GM19328 (cell line): Measurements from ENCODE around the gene STMN3.
"Not testable (repeated sequence)": the region's sequence is repeated elsewhere in the genome, so short reads cannot be mapped to it uniquely, and the experiment has no call there.

Experiments
- ATAC-seq: cut with Tn5 transposase; IDR thresholded peaks from one replicate; pipeline ENCODE4 v1.9.1; 2021; ENCODE audit warnings: mild to moderate bottlenecking, moderate library complexity; ENCODE audit not compliant: unreplicated experiment

Gene STMN3

GRCh38 chr20:63639093-63639975, 13.9 kb downstream of the STMN3 start:
- no peak for ATAC-seq

GRCh38 chr20:63636752-63637628, 16.2 kb downstream of the STMN3 start:
- no peak for ATAC-seq

GRCh38 chr20:63635431-63636141, 17.6 kb downstream of the STMN3 start:
- no peak for ATAC-seq

GRCh38 chr20:63633732-63634131, 19.5 kb downstream of the STMN3 start:
- ATAC-seq, result no peak

DNA sequence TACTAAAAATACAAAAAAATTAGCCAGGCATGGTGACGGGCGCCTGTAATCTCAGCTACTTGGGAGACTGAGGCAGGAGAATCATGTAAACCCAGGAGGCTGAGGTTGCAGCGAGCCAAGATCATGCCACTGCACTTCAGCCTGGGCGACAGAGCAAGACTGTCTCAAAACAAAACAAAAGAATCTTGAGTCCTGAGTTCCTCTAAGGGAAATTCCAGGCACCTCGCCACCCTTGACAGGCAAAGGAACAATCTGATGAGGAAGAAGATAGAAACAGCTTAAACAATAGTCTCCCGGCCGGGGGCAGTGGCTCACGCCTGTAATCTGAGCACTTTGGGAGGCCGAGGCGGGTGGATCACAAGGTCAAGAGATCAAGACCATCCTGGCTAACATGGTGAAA, 21.8 kb downstream of the STMN3 start:
- not testable (repeated sequence) for ATAC-seq

GRCh38 chr20:63630956-63631355, 22.3 kb downstream of the STMN3 start:
- ATAC-seq, result not testable (repeated sequence)

GRCh38 chr20:63628246-63628975, 24.8 kb downstream of the STMN3 start:
- ATAC-seq, result no peak

DNA sequence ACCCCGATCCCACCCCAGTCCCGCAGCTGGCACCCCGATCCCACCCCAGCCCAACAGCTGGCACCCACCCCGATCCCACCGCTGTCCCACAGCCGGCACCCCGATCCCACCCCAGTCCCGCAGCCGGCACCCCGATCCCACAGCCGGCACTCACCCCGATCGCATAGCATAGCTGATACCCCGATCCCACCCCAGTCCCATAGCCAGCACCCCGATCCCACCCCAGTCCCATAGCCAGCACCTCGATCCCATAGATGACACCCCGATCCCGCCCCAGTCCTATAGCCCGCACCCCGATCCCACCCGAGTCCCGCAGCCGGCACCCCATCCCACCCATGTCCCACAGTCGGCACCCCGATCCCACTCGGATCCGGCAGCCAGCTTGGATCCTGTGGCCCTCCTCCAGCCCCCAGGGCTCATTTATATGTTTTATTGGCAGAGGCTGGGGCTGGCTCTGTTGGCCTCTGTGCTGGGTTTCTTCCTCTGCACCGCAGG, 25.4 kb downstream of the STMN3 start:
- no peak for ATAC-seq

GRCh38 chr20:63627129-63627750, 26.0 kb downstream of the STMN3 start:
- ATAC-seq, result peak; percentile 72

DNA sequence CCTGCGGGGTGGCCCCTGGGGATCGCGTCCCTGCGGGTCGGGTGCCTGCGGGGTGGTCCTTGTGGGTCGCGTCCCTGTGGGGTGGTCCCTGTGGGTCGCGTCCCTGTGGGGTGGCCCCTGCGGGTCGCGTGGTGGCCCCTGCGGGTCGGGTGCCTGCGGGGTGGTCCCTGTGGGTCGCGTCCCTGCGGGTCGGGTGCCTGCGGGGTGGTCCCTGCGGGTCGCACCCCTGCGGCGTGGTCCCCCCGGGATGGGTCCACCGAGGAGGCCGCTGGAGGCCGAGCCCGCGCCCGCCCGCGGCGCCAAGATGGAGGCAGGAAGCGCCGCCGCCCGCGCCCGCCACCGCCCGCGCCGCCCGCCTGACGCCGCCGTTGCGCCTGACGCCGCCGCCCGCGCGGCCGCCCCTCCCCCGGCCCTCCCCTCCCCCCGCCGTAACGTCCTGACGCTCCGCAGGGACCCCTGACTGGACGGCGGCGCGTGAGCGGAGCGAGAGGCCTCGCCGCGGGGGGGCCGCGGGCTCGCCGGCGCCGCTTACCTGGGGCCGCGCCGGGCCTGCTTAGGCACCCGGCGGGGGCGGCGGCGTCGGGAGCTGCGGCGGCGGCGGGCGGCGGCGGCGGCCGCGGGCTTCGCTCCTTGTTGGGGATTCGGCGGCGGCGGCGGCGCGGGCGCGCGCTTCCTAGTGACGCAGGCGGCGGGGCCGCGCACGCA, 26.6 kb downstream of the STMN3 start, which contains the start of gene GMEB2:
GMEB2 (minus strand) TSS at position 678 of the 705 bp plus-strand sequence. CDS start 7,704 bp downstream, outside the sequence.
- peak; percentile 40 for ATAC-seq

DNA sequence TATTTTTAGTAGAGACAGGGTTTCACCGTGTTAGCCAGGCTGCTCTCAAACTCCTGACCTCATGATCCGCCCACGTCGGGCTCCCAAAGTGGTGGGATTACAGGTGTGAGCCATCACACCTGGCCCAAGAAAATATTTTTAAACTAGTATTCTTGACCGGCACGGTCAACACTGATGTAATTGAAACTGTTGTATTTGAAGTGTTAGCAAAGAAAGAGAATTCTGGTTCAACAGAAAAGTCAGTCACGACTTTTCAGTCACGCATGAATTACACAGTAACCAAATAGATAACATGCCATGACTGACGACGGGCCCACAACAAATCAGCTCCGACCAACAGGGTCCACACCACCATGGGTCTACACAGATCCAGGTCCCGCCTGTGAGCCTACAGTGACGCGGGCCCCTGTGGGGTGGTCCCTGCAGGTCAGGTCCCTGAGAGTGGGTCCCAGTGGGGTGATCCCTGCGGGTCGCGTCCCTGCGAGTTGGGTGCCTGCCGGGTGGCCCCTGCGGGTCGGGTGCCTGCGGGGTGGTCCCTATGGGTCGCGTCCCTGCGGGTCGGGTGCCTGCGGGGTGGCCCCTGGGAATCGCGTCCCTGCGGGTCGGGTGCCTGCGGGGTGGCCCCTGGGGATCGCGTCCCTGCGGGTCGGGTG, 27.3 kb downstream of the STMN3 start:
- ATAC-seq, result no peak

- no peak for ATAC-seq
Observed at GRCh38 chr20:63624486-63624885, 28.7 kb downstream of the STMN3 start.

- ATAC-seq, result no peak
Observed at GRCh38 chr20:63622732-63623131, 30.5 kb downstream of the STMN3 start.

GRCh38 chr20:63622096-63622495, 31.1 kb downstream of the STMN3 start:
- ATAC-seq, result no peak

- no peak for ATAC-seq
Observed at GRCh38 chr20:63620991-63621390, 32.2 kb downstream of the STMN3 start.

GRCh38 chr20:63619505-63619904, 33.7 kb downstream of the STMN3 start:
- ATAC-seq, result no peak

- no peak for ATAC-seq
Observed at GRCh38 chr20:63619086-63619485, 34.1 kb downstream of the STMN3 start.

DNA sequence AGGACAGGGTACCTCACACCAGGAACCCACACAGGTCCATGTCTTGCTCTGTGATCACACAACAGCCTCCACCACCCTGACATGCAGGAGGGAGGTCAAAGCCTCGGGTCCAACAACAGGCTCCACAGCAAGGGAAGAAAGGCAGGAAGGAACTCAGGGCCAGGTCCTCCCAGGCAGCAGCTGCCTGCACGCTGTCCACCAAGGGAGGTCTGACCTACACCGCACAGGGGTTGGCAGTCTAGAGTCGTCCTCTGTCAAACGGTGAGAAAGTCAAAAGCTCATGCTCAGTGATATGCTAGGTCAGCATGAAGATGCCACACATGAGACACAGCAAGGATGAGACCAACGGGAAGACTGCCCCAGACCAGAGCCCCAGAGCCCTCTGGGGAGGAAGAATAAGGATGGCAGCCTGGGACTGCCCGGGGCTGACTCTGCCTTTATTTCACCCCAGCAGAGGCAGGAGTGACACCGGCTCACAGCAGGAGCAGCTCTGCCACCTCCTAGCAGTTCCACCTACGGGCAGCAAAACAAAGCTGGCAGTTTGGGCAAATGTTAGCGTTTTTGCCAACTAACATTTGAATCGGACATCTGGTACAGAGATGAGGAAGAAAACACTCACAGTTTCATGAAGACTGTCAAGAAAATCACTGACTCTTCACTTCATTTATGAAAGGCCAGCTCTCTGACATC, 34.8 kb downstream of the STMN3 start:
- ATAC-seq, result no peak
